DND-41 (cell line): ENCODE measurements around the gene NIM1K.

ENCODE experiments used
- ATAC-seq: fragments of 200-7000 bp; cut with Tn5 transposase; 3 replicates; pipeline ENCODE4 v1.9.1; 2021; ENCODE audit warnings: low read depth; ENCODE audit not compliant: insufficient read depth
- DNase-seq: peaks from one replicate; pipeline ENCODE4 v3.0.0-alpha.2; 2020
- H2AFZ ChIP-seq: 2 replicates; pipeline ENCODE4 v1.6.0; 2012; ENCODE audit warnings: low read depth, low read length
- H3K27ac ChIP-seq: 2 replicates; pipeline ENCODE4 v1.5.1; 2012; ENCODE audit warnings: low read length, inconsistent platforms
- H3K27me3 ChIP-seq: fragments of 200-600 bp; sonication (generic); 2 replicates; pipeline ENCODE4 v1.6.0; 2012; ENCODE audit warnings: low read length, mild to moderate bottlenecking, inconsistent platforms; ENCODE audit not compliant: insufficient read depth, poor library complexity
- H3K36me3 ChIP-seq: 2 replicates; pipeline ENCODE4 v1.5.1; 2012; ENCODE audit warnings: low read length, inconsistent platforms; ENCODE audit not compliant: insufficient read depth
- H3K4me1 ChIP-seq: 2 replicates; pipeline ENCODE4 v1.5.1; 2012; ENCODE audit warnings: mild to moderate bottlenecking, low read length; ENCODE audit not compliant: insufficient read depth
- H3K4me2 ChIP-seq: 2 replicates; pipeline ENCODE4 v1.6.0; 2012; ENCODE audit warnings: mild to moderate bottlenecking, moderate library complexity, low read length, inconsistent platforms; ENCODE audit not compliant: insufficient read depth
- H3K4me3 ChIP-seq, 2 experiments: fragments of 200-600 bp in 1 of 2; shearing (Covaris generic) in 1 of 2; 2 replicates each; pipeline ENCODE4 v1.5.1; 2012 to 2016; ENCODE audit warnings: inconsistent platforms in 2 of 2, low read length in 2 of 2, mild to moderate bottlenecking in 2 of 2, low read depth in 1 of 2, moderate library complexity in 1 of 2
- H3K79me2 ChIP-seq: 2 replicates; pipeline ENCODE4 v1.6.0; 2012; ENCODE audit warnings: low read length, inconsistent platforms; ENCODE audit not compliant: insufficient read depth
- H3K9ac ChIP-seq: 2 replicates; pipeline ENCODE4 v1.6.0; 2012; ENCODE audit warnings: low read depth, mild to moderate bottlenecking, inconsistent platforms, low read length, moderate library complexity
- H3K9me3 ChIP-seq: 2 replicates; pipeline ENCODE4 v1.5.1; 2012; ENCODE audit warnings: low read length, moderate library complexity, mild to moderate bottlenecking, inconsistent platforms; ENCODE audit not compliant: insufficient read depth, severe bottlenecking
- H4K20me1 ChIP-seq: 2 replicates; pipeline ENCODE4 v1.6.0; 2012; ENCODE audit warnings: low read length; ENCODE audit not compliant: insufficient read depth
- CTCF ChIP-seq: IDR thresholded peaks from 2 replicates; pipeline ENCODE4 v1.5.1; 2012; ENCODE audit warnings: borderline replicate concordance, low read length, moderate library complexity, mild to moderate bottlenecking; ENCODE audit not compliant: poor library complexity, severe bottlenecking; ENCODE audit errors: extremely low read depth
- EZH2 ChIP-seq: IDR thresholded peaks from 3 replicates; pipeline ENCODE4 v1.6.1; 2012; ENCODE audit warnings: borderline replicate concordance, low read depth, mild to moderate bottlenecking, moderate library complexity, low read length, inconsistent platforms; ENCODE audit not compliant: severe bottlenecking

The NIM1K gene

GRCh38 chr5:43213951-43214350 lies 21.9 kb downstream of the NIM1K start:
- Histone ChIP-seq H3K9me3 (no peaks in the 10 kb centered on the region), H3K27me3 (no peaks in the 10 kb centered on the region), H3K36me3 (no peaks in the 10 kb centered on the region), H3K9ac (no peak overlapping the region), H3K4me3 (no peak overlapping the region), H4K20me1 (no peaks in the 10 kb centered on the region), H3K27ac (no peak overlapping the region), H3K4me1 (no peaks in the 10 kb centered on the region), H3K79me2 (no peaks in the 10 kb centered on the region), H3K4me2 (no peak overlapping the region), H2AFZ (no peak overlapping the region)
- no peak for DNase-seq
- TF ChIP-seq CTCF (no peak), EZH2 (no peak)
- ATAC-seq: no peak

GRCh38 chr5:43215073-43215631 lies 23.1 kb downstream of the NIM1K start:
- Histone ChIP-seq H4K20me1 (no peaks in the 10 kb centered on the region), H3K36me3 (no peaks in the 10 kb centered on the region), H3K9me3 (no peaks in the 10 kb centered on the region), H3K9ac (no peak overlapping the region), H3K79me2 (no peaks in the 10 kb centered on the region), H3K4me3 (no peak overlapping the region), H3K4me2 (no peak overlapping the region), H3K27me3 (no peaks in the 10 kb centered on the region), H3K4me1 (no peaks in the 10 kb centered on the region), H3K27ac (no peak overlapping the region), H2AFZ (no peak overlapping the region)
- DNase-seq: no peak
- TF ChIP-seq CTCF (no peak), EZH2 (no peak)
- no peak for ATAC-seq

DNA sequence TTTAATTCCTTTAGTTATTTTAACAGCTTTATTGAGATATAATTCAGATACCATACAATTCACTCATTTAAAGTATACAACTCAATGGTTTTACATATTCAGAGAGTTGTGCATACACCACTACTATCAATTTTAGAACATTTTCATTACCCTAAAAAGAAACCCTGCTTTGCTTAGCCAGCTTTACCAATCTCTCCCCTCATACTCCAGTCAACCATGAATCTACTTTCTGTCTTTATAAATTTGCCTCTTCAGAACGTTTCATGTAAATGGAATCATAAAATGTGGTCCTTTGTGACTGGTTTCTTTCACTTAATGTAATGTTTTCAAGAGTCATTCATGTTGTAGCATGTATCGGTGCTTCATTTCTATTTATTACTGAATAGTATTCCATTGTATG lies 24.9 kb downstream of the NIM1K start:
- no peak for TF ChIP-seq EZH2
- Histone ChIP-seq H2AFZ (no peak overlapping the region), H3K36me3 (no peaks in the 10 kb centered on the region), H3K4me3 (no peak overlapping the region), H3K27ac (no peak overlapping the region), H3K4me1 (no peaks in the 10 kb centered on the region), H3K9ac (no peak overlapping the region), H3K9me3 (no peaks in the 10 kb centered on the region), H3K79me2 (no peaks in the 10 kb centered on the region), H4K20me1 (no peaks in the 10 kb centered on the region), H3K27me3 (no peaks in the 10 kb centered on the region), H3K4me2 (no peak overlapping the region)
- DNase-seq (no peak), ATAC-seq (no peak)

GRCh38 chr5:43219120-43219519 lies 27.1 kb downstream of the NIM1K start:
- Histone ChIP-seq H2AFZ (no peak overlapping the region), H3K36me3 (no peaks in the 10 kb centered on the region), H3K4me2 (no peak overlapping the region), H3K4me1 (no peaks in the 10 kb centered on the region), H3K9ac (no peak overlapping the region), H3K27ac (no peak overlapping the region), H3K4me3 (no peak overlapping the region), H4K20me1 (no peaks in the 10 kb centered on the region), H3K9me3 (no peaks in the 10 kb centered on the region), H3K27me3 (no peaks in the 10 kb centered on the region), H3K79me2 (no peaks in the 10 kb centered on the region)
- DNase-seq (no peak), ATAC-seq (no peak)
- TF ChIP-seq EZH2: no peak
- no peak for TF ChIP-seq CTCF
